ENCODE measurements around the gene SLC26A5. TPM values are rescaled to one million over a fixed set of nuclear protein-coding genes. Genes with fewer than 3 reads are reported as not detected.

SLC26A5 gene
- total RNA-seq, 1 donor from 2014 or later = not detected

DNA sequence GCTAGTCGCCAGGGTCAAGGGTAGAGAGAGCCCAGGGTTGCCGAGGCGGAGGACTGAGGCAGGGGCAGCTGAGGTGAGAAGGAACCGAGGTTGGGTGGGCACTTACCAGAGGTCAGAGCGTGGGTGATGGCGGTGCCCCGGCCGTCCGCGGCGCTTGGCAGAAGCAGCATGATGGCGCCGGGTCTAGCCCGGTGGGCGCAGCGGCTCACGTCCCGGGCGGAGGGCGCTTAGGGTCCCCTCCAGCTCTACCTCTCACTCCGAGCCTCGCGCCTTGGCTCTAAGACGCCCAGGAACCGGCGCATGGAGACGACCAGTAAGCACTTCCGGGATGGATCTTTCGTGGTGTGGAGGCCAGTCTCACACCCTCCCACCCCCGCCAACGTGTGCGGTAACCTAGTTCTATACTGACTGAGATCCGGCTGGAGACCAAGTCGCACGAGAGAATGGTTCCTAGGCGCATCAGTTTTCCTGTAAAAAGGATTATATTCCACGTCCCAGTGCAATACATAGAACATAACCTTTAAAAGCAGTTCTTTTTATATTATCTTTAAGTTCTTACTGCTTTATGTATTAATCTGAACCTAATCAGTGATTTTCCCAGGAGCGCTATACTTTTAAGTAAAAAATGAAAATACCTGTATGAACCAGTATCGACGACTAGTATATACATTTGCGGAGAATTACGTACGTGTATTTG is 101.4 kb downstream of the SLC26A5 start, which contains the start of gene DNAJC2:
TSS of gene DNAJC2 (minus strand) at position 315 of the 697 bp plus-strand sequence. CDS start at position 170, 145 bp downstream.
- peaks cover 20% of the 10 kb centered on the region for H3K36me3 Mint-ChIP-seq
- peak; percentile 81 for DNase-seq (ENCODE audit: extremely low spot score, unreplicated experiment)
- TF ChIP-seq, protein P1, sequence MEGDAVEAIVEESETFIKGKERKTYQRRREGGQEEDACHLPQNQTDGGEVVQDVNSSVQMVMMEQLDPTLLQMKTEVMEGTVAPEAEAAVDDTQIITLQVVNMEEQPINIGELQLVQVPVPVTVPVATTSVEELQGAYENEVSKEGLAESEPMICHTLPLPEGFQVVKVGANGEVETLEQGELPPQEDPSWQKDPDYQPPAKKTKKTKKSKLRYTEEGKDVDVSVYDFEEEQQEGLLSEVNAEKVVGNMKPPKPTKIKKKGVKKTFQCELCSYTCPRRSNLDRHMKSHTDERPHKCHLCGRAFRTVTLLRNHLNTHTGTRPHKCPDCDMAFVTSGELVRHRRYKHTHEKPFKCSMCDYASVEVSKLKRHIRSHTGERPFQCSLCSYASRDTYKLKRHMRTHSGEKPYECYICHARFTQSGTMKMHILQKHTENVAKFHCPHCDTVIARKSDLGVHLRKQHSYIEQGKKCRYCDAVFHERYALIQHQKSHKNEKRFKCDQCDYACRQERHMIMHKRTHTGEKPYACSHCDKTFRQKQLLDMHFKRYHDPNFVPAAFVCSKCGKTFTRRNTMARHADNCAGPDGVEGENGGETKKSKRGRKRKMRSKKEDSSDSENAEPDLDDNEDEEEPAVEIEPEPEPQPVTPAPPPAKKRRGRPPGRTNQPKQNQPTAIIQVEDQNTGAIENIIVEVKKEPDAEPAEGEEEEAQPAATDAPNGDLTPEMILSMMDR (conservative IDR thresholded peaks at IDR 0.05) = no peak
- peak within 1 kb of the TSS; percentile 95 for H3K27ac Mint-ChIP-seq
- H3K4me3 Mint-ChIP-seq = peak within 1 kb of the TSS; percentile 99
- H3K9me3 Mint-ChIP-seq = no peaks in the 10 kb centered on the region
- H3K27me3 Mint-ChIP-seq = no peaks in the 10 kb centered on the region
- H3K4me1 Mint-ChIP-seq (ENCODE audit: unreplicated experiment) = peaks cover 31% of the 10 kb centered on the region

GRCh38 chr7:103343758-103344452 is 102.1 kb downstream of the SLC26A5 start:
- Mint-ChIP-seq H3K27ac (peak overlapping the region; percentile 95), H3K9me3 (no peaks in the 10 kb centered on the region), H3K4me1 (ENCODE audit: unreplicated experiment) (peaks cover 27% of the 10 kb centered on the region), H3K36me3 (peaks cover 26% of the 10 kb centered on the region), H3K4me3 (peak overlapping the region; percentile 99), H3K27me3 (no peaks in the 10 kb centered on the region)
- TF ChIP-seq, protein P1 (conservative IDR thresholded peaks at IDR 0.05) = no peak
- no peak for DNase-seq (ENCODE audit: extremely low spot score, unreplicated experiment)

GRCh38 chr7:103343332-103343731 is 102.7 kb downstream of the SLC26A5 start:
- Mint-ChIP-seq H3K4me3 (peak overlapping the region; percentile 99), H3K4me1 (ENCODE audit: unreplicated experiment) (peaks cover 22% of the 10 kb centered on the region), H3K9me3 (no peaks in the 10 kb centered on the region), H3K27ac (peak overlapping the region; percentile 95), H3K36me3 (peaks cover 26% of the 10 kb centered on the region), H3K27me3 (no peaks in the 10 kb centered on the region)
- TF ChIP-seq, protein P1 (conservative IDR thresholded peaks at IDR 0.05) = no peak
- DNase-seq (ENCODE audit: extremely low spot score, unreplicated experiment) = no peak

- DNase-seq (ENCODE audit: extremely low spot score, unreplicated experiment) = no peak
- Mint-ChIP-seq H3K4me3 (peak overlapping the region; percentile 29), H3K27ac (peak overlapping the region; percentile 6), H3K9me3 (no peaks in the 10 kb centered on the region), H3K4me1 (ENCODE audit: unreplicated experiment) (peaks cover 16% of the 10 kb centered on the region), H3K27me3 (no peaks in the 10 kb centered on the region), H3K36me3 (peaks cover 39% of the 10 kb centered on the region)
- TF ChIP-seq, protein P1 (conservative IDR thresholded peaks at IDR 0.05) = no peak
These were observed 104.5 kb downstream of the SLC26A5 start for GRCh38 chr7:103341466-103341865.

DNA sequence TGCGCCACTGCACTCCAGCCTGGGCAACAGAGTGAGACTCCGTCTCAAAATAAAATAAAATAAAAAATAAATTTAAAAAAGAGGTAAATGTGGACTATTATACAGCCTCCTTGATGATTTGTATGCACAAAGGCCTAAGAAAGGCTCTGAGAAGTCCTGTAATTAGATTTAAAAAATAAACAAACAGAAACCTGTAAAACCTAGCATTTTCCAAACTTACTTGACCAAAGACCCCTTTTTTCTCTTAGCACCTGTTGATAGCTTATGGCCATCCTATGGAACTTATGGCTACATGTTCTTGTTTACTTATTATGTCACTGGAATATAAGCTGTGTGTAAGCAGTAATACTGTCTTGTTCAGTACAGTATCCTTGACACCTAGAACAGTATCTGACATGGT is 107.1 kb downstream of the SLC26A5 start:
- H3K4me3 Mint-ChIP-seq = no peak overlapping the region
- peaks cover 11% of the 10 kb centered on the region for H3K4me1 Mint-ChIP-seq (ENCODE audit: unreplicated experiment)
- no peak for DNase-seq (ENCODE audit: extremely low spot score, unreplicated experiment)
- H3K9me3 Mint-ChIP-seq = no peaks in the 10 kb centered on the region
- H3K27me3 Mint-ChIP-seq = no peaks in the 10 kb centered on the region
- H3K36me3 Mint-ChIP-seq = peaks cover 39% of the 10 kb centered on the region
- peak overlapping the region; percentile 9 for H3K27ac Mint-ChIP-seq
- TF ChIP-seq, protein P1 (conservative IDR thresholded peaks at IDR 0.05) = no peak

Measured in type B pancreatic cell (in vitro differentiated cells).